Esophagus muscularis mucosa (tissue), 4 donors: Measurements from ENCODE around the gene ZNF567. TPM values are rescaled to one million over a fixed set of nuclear protein-coding genes. Genes with fewer than 3 reads are reported as not detected.
"Not testable (repeated sequence)": the region's sequence is repeated elsewhere in the genome, so short reads cannot be mapped to it uniquely, and the experiment has no call there.

ENCODE experiments used
- DNase-seq: peaks from one replicate; pipeline ENCODE4 v3.0.0-alpha.2; 2017; ENCODE audit errors: extremely low spot score
- H3K27ac ChIP-seq, 4 donors: fragments of 200-600 bp; sonication (generic); replicated peaks in 1 of 4; 1 replicate in 3 of 4; 2 replicates in 1 of 4; pipeline ENCODE4 v1.5.1; 2016 to 2019; ENCODE audit warnings: mild to moderate bottlenecking in 1 of 4
- H3K27me3 ChIP-seq, 4 donors: fragments of 200-600 bp; sonication (generic); one replicate each; pipeline versions ENCODE4 v1.5.1 to v1.6.0; 2016 to 2019
- H3K36me3 ChIP-seq, 4 donors: fragments of 200-600 bp; sonication (generic); one replicate each; pipeline ENCODE4 v1.5.1; 2016 to 2019
- H3K4me1 ChIP-seq, 4 donors: fragments of 200-600 bp; sonication (generic); one replicate each; pipeline ENCODE4 v1.5.1; 2016 to 2019
- H3K4me3 ChIP-seq, 4 donors: fragments of 200-600 bp; sonication (generic); 1 replicate in 2 of 4; 2 replicates in 2 of 4; pipeline ENCODE4 v1.5.1; 2016 to 2019; ENCODE audit warnings: mild to moderate bottlenecking in 4 of 4, moderate library complexity in 1 of 4
- H3K9me3 ChIP-seq, 4 donors: fragments of 200-600 bp; sonication (generic); 1 replicate in 3 of 4; 2 replicates in 1 of 4; pipeline ENCODE4 v1.5.1; 2016 to 2019
- EP300 ChIP-seq: sonication (generic); formaldehyde crosslinking; IDR thresholded peaks from one replicate; pipeline ENCODE4 v1.6.1; 2017; ENCODE audit warnings: antibody characterized with exemption
- POLR2A ChIP-seq: fragments of 450-650 bp; IDR thresholded peaks from one replicate; pipeline ENCODE4 v1.6.1; 2017; ENCODE audit warnings: antibody characterized with exemption, moderate library complexity, mild to moderate bottlenecking, low read depth
- POLR2AphosphoS5 ChIP-seq, 2 donors: sonication (generic); formaldehyde crosslinking; IDR thresholded peaks; one replicate each; pipeline ENCODE4 v1.6.1; 2017; ENCODE audit warnings: antibody characterized with exemption in 2 of 2
- WGBS: methylation state at CpG from one replicate; pipeline ENCODE4 v1.1.5; 2018; 5-methylcytosine and 5-hydroxymethylcytosine counted together
- intact Hi-C: fragments of 100-400 bp; cut with DNase I; formaldehyde crosslinking; loops from one replicate; pipeline ENCODE4 v1.15.1; 2023
- total RNA-seq, 4 donors: library from RNA; depleted of rRNA; stranded (reverse); fragments of >200 nt; gene quantifications; one replicate each; pipeline versions ENCODE4 v1.1.0 to v1.2.1, GENCODE V29; 2016
- TF ChIP-seq, protein P1 (sequence below), 3 experiments: fragments of 200-600 bp in 2 of 3; fragments of 450-650 bp in 1 of 3; sonication (generic) in 2 of 3; IDR thresholded peaks; one replicate each; pipeline ENCODE4 v1.5.1; 2017 to 2019; ENCODE audit warnings: antibody characterized with exemption in 3 of 3, mild to moderate bottlenecking in 2 of 3, moderate library complexity in 1 of 3

ZNF567 gene
- total RNA-seq, 4 donors from 2014 or later, result 5.5 to 9.1 (median 6.9) TPM

DNA sequence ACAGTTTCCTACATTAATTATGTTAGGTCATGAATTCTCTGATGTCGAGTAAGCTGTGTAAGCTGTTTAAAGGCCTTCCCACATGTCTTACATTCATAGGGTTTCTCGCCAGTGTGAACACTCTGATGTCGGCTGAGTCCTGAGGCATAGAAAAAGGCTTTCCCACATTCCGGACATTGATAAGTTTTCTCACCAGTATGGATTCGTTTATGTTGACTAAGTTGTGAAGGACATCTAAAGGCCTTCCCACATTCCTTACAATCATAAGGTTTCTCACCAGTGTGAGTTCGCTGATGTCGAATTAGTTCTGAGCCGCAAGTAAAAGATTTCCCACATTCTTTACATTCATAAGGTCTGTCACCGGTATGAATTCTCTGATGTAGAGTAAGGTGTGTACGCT is 60.3 kb downstream of the ZNF567 start:
- TF ChIP-seq, protein P1, sequence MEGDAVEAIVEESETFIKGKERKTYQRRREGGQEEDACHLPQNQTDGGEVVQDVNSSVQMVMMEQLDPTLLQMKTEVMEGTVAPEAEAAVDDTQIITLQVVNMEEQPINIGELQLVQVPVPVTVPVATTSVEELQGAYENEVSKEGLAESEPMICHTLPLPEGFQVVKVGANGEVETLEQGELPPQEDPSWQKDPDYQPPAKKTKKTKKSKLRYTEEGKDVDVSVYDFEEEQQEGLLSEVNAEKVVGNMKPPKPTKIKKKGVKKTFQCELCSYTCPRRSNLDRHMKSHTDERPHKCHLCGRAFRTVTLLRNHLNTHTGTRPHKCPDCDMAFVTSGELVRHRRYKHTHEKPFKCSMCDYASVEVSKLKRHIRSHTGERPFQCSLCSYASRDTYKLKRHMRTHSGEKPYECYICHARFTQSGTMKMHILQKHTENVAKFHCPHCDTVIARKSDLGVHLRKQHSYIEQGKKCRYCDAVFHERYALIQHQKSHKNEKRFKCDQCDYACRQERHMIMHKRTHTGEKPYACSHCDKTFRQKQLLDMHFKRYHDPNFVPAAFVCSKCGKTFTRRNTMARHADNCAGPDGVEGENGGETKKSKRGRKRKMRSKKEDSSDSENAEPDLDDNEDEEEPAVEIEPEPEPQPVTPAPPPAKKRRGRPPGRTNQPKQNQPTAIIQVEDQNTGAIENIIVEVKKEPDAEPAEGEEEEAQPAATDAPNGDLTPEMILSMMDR (IDR thresholded peaks at IDR 0.05), result no peak
- TF ChIP-seq POLR2A (no peak), POLR2AphosphoS5 (IDR thresholded peaks at IDR 0.05) (no peak), EP300 (no peak)
- H3K36me3 ChIP-seq, result peaks cover 59 to 91% (median 73%) of the 10 kb centered on the region in 4 donors

DNA sequence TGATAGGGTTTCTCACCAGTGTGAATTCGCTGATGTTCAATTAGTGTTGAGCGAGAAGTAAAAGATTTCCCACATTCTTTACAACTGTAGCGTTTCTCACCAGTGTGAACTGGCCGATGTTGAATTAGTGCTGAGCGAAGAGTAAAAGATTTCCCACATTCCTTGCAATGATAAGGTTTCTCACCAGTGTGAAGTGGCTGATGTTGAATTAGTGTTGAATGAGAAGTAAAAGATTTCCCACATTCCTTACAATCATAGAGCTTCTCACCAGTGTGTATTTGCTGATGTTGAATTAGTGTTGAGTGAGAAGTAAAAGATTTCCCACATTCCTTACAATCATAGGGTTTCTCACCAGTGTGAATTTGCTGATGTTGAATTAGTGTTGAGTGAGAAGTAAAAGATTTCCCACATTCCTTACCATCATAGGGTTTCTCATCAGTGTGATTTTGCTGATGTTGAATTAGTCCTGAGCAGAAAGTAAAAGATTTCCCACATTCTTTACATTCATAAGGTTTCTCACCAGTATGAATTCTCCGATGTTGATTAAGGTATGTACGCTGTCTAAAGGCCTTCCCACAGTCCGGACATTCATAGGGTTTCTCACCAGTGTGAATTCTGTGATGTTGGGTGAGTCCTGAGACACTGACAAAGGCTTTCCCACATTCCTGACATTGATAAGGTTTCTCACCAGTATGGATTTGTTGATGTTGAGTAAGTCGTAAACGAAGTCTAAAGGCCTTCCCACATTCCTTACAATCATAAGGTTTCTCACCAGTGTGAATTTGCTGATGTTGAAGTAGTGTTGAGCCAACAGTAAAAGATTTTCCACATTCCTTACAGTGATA is 61.2 kb downstream of the ZNF567 start:
- Histone ChIP-seq H3K9me3 (peaks cover 11 to 100% (median 100%) of the 10 kb centered on the region in 4 donors), H3K4me3 (no peak overlapping the region), H3K27me3 (no peaks in the 10 kb centered on the region), H3K36me3 (peaks cover 61 to 93% (median 79%) of the 10 kb centered on the region in 4 donors), H3K4me1 (no peaks in the 10 kb centered on the region), H3K27ac (no peak overlapping the region)
- WGBS, result 97% methylated on average over 10 of the region's 10 CpGs
- intact Hi-C loops, result no loop called here
- no peak for DNase-seq
- TF ChIP-seq POLR2AphosphoS5 (IDR thresholded peaks at IDR 0.05) (no peak), POLR2A (no peak), EP300 (no peak)
- TF ChIP-seq, protein P1 (IDR thresholded peaks at IDR 0.05), result no peak

More for the DNA sequence above, 60.3 kb downstream of the ZNF567 start:
- H3K4me3 ChIP-seq, result no peak overlapping the region
- intact Hi-C loops, result no loop called here
- H3K27ac ChIP-seq, result no peak overlapping the region
- WGBS, result 97% methylated on average over 10 of the region's 10 CpGs
- no peak for DNase-seq
- peaks cover 11 to 100% (median 100%) of the 10 kb centered on the region in 4 donors for H3K9me3 ChIP-seq
- no peaks in the 10 kb centered on the region for H3K27me3 ChIP-seq
- H3K4me1 ChIP-seq, result no peaks in the 10 kb centered on the region

DNA sequence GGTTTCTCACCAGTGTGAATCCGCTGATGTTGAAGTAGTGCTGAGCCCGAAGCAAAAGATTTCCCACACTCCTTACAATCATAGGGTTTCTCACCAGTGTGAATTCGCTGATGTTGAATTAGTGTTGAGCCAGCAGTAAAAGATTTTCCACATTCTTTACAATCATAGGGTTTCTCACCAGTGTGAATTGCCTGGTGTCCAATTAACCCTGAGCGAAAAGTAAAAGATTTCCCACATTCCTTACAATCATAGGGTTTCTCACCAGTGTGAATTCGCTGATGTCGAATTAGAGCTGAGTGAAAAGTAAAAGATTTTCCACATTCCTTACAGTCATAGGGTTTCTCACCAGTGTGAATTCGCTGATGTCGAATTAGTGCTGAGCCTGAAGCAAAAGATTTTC is 62.2 kb downstream of the ZNF567 start:
- H3K4me3 ChIP-seq, H3K27ac ChIP-seq, H3K27me3 ChIP-seq, H3K4me1 ChIP-seq, DNase-seq, intact Hi-C loops: not testable (repeated sequence)
- WGBS, result 93% methylated on average over 8 of the region's 8 CpGs
- Histone ChIP-seq H3K9me3 (peaks cover 11 to 100% (median 100%) of the 10 kb centered on the region in 4 donors), H3K36me3 (peaks cover 61 to 96% (median 79%) of the 10 kb centered on the region in 4 donors)

DNA sequence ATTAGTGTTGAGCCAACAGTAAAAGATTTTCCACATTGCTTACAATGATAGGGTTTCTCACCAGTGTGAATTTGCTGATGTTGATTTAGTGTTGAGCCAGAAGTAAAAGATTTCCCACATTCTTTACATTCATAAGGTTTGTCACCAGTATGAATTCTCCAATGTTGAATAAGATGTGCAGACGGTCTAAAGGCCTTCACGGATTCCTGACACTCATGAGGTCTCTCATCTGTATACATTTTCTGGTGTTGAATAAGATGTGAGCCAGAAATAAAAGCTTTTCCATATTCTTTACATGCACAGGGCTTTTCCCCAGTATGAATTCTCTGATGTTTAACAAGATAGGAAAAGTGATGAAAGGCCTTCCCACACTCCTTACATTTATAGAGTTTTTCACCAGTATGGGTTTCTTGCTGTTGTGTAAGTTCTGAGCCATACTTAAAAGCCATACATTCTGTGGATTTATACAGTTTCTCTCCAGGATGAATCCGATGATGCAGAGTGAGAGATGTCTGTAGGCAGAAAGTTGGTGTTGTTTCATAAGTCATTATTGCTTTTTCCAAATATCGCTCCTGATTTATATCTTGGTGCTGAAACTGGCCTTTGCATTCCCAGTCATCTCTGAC is 62.8 kb downstream of the ZNF567 start:
- TF ChIP-seq POLR2A (no peak), POLR2AphosphoS5 (IDR thresholded peaks at IDR 0.05) (no peak), EP300 (no peak)
- TF ChIP-seq, protein P1 (IDR thresholded peaks at IDR 0.05), result no peak
- no peak overlapping the region for H3K4me3 ChIP-seq
- no peak for DNase-seq
- peaks cover 11 to 100% (median 100%) of the 10 kb centered on the region in 4 donors for H3K9me3 ChIP-seq
- H3K27ac ChIP-seq, result no peak overlapping the region
- intact Hi-C loops, result no loop called here
- H3K27me3 ChIP-seq, result no peaks in the 10 kb centered on the region
- 99% methylated on average over 4 of the region's 4 CpGs for WGBS
- no peaks in the 10 kb centered on the region for H3K4me1 ChIP-seq
- peaks cover 66 to 96% (median 80%) of the 10 kb centered on the region in 4 donors for H3K36me3 ChIP-seq

Other genes starting within 250 kb of the ZNF567 start
- gene ZNF566, start 198.1 kb upstream of the ZNF567 start, total RNA-seq, result 10 to 100 TPM in 2 of 4 donors, 1 to 10 TPM in 2; 7.3 to 14.6 (median 9.9) TPM
- 10 to 100 TPM in 2 of 4 donors, 1 to 10 TPM in 2; 7.7 to 12.4 (median 10.7) TPM for gene ZNF260, start 159.3 kb upstream of the ZNF567 start, total RNA-seq
- 10 to 100 TPM; 11.6 to 17.6 (median 12.7) TPM for gene ZNF529, start 114.3 kb upstream of the ZNF567 start, total RNA-seq
- 10 to 100 TPM; 17.1 to 25.7 (median 19.6) TPM for gene ZNF382, start 82.3 kb upstream of the ZNF567 start, total RNA-seq
- 10 to 100 TPM in 3 of 4 donors, 1 to 10 TPM in 1; 6.3 to 14.2 (median 10.5) TPM for gene ZNF461, start 20.8 kb upstream of the ZNF567 start, total RNA-seq
- gene ZNF850, start 85.2 kb downstream of the ZNF567 start, total RNA-seq, result 1 to 10 TPM; 1.3 to 2.4 (median 2.0) TPM
- 10 to 100 TPM in 1 of 4 donors, 1 to 10 TPM in 3; 5.8 to 11.1 (median 7.8) TPM for gene ZNF790, start 150.8 kb downstream of the ZNF567 start, total RNA-seq
- gene ZNF345, start 163.3 kb downstream of the ZNF567 start, total RNA-seq, result 1 to 10 TPM; 3.0 to 6.6 (median 4.3) TPM
- 1 to 10 TPM; 2.5 to 5.4 (median 4.1) TPM for gene ZNF829, start 228.7 kb downstream of the ZNF567 start, total RNA-seq
- gene ZNF568, start 228.7 kb downstream of the ZNF567 start, total RNA-seq, result 10 to 100 TPM in 3 of 4 donors, 1 to 10 TPM in 1; 9.1 to 14.7 (median 12.6) TPM